Stimulated activated CD4-positive, alpha-beta T cell treated with anti-CD3 and anti-CD28 coated beads, TNF-alpha, amount 100 ng/mL, for 24 hours (primary cell): Measurements from ENCODE around the gene CGB5.
A peak's percentile ranks its signal among the peaks of the same experiment; 100 is the strongest.
"Not testable (repeated sequence)": the region's sequence is repeated elsewhere in the genome, so short reads cannot be mapped to it uniquely, and the experiment has no call there.

Source experiments
- DNase-seq, 3 experiments: peaks; one replicate each; pipeline ENCODE4 v3.0.0-alpha.2; 2020; ENCODE audit warnings: low read depth in 3 of 3

The CGB5 gene

GRCh38 chr19:49020931-49021895 is 22.4 kb upstream of the CGB5 start:
- DNase-seq = no peak

GRCh38 chr19:49022116-49022515 is 21.5 kb upstream of the CGB5 start:
- DNase-seq = no peak

DNA sequence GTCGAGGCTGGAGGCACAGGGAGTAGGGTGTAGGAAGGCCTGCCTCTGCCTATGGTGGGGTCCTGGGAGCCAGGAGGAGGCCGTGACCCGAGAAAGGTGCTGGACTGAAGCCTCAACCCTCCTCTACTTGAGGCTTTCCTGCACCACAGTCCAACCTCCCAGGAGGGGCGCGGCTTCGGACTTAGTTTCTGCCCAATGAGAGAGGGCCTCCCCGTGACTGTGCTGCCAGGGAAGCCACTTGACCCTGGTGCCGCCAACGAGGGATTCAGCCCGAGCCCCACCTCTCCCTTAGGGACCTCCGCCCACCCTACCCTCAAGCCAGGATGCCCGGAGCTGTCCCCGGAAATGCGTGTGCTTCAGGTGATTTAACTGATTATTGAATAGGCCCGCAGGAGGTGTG is 19.4 kb upstream of the CGB5 start, which contains the start of gene CGB3:
Gene CGB3, minus strand, starts transcription at position 101 of the 400 bp plus-strand sequence. CDS start 362 bp downstream, outside the sequence.
- not testable (repeated sequence) for DNase-seq

DNA sequence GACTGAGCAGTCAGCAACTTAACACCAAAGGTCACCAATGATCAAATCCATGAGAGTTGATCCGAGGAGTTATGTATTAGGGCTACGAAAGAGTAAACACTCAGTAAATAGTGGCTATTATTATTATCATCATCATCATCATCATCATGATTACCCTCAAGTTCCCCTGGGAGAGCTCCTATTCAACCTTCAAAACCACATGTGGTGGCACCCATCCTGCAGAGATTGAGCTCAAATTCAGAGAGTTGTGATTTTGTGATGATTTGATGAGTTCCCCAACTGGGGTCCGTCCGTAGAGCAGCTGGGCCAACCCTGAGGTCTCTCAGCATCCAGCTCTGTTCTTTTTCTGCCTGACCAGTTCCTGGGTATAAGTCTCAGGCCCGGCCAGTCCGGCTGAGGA is 18.6 kb upstream of the CGB5 start:
- DNase-seq = not testable (repeated sequence)

DNA sequence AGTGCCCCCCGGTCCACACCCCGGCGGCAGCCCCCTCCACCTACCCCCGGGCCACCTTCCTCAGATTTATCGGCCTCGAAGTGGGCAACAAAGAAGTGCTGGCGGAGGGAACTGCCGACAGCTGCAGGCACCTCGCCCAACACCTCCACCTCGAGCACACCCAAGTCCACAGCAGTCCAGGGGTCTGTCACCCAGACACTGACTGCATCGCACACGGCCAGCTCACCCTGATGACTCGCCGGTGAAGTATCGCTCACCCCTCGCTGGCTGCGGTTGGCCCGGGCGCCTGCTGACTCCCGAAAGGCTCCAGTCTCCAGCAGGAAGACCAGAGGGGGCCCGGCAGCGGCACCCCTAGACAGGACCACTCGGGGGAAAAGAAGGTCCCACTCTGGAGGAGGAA is 18.0 kb upstream of the CGB5 start:
- DNase-seq = not testable (repeated sequence)

DNA sequence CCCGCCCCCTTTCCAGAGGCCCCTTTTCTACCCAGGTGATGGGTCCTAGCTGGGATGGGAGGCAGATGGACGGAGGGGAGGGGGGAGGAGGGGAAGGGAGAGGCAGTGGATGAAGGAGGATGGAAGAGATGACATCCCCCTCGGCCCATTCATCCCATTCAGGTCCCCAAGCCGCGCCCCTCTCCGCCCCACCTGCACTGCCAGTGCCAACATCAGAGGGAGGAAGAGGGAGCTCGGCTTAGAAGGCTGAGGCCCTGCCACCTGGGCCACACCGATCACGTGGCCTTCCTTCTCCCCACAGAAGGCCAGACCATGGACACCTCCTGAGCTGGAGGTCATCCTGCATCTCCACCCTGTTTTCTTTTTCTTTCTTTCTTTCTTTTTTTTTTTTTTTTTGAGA is 15.0 kb upstream of the CGB5 start:
- not testable (repeated sequence) for DNase-seq

DNA sequence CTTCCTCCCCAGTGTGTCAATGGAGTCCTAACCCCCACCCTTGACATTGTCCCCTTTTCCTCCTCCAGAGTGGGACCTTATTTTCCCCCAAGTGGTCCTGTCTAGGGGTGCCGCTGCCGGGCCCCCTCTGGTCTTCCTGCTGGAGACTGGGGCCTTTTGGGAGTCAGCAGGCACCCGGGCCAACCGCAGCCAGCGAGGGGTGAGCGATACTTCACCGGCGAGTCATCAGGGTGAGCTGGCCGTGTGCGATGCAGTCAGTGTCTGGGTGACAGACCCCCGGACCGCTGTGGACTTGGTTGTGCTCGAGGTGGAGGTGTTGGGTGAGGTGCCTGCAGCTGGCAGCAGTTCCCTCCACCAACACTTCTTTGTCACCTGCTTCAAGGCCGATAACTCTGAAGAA is 13.9 kb upstream of the CGB5 start:
- not testable (repeated sequence) for DNase-seq

- DNase-seq = not testable (repeated sequence)
These were observed 13.3 kb upstream of the CGB5 start for GRCh38 chr19:49030323-49030722.

DNA sequence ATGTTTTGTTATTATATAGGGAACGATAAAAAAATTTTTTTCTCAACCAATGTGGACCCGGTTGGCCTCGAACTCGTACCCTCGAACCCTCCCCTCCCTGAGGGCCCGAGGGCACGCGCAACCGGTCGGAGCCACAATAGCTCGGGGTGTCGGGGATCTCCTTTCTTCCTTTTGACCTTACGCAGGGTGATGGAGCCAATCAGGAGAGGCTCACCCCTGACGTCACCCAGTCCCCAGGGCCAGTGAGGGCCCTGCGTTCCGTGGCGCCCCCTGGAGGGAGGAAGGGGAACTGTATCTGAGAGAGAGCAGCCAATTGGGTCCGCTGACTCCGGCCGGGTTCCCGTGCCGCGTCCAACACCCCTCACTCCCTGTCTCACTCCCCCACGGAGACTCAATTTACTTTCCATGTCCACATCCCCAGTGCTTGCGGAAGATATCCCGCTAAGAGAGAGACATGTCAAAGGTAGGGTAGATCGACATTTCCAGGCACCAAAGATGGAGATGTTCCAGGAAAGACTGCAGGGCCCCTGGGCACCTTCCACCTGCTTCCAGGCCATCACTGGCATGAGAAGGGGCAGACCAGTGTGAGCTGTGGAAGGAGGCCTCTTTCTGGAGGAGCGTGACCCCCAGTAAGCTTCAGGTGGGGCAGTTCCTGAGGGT is 11.9 kb upstream of the CGB5 start, which contains the start of gene CGB2:
Gene CGB2, plus strand, starts transcription at position 249 of the 660 bp plus-strand sequence. Its CDS starts 206 bp downstream, at position 455.
- peak in 2 of 3 experiments; percentile 27 to 77 for DNase-seq

DNA sequence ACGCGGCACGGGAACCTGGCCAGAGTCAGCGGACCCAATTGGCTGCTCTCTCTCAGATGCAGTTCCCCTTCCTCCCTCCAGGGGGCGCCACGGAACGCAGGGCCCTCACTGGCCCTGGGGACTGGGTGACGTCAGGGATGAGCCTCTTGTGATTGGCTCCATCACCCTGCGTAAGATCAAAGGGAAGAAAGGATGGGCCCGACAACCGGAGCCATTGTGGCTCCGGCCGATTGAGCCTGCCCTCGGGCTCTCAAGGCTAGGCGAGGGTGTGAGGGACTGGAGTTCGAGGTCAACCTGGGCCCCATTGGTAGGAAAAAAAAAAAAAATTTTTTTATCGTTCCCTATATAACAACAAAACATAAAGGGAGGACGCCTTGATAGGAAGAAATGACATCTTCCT is 6.8 kb upstream of the CGB5 start, which contains the start of gene CGB1:
Gene CGB1, minus strand, starts transcription at position 81 of the 400 bp plus-strand sequence. CDS start 184 bp downstream, outside the sequence.
- DNase-seq = peak in 1 of 3 experiments; percentile 53

DNA sequence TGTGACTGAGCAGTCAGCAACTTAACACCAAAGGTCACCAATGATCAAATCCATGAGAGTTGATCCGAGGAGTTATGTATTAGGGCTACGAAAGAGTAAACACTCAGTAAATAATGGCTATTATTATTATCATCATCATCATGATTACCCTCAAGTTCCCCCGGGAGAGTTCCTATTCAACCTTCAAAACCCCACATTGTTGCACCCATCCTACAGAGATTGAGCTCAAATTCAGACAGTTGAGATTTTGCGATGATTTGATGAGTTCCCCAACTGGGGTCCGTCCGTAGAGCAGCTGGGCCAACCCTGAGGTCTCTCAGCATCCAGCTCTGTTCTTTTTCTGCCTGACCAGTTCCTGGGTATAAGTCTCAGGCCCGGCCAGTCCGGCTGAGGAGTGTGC is 5.5 kb upstream of the CGB5 start:
- not testable (repeated sequence) for DNase-seq

GRCh38 chr19:49038557-49039276 is 4.9 kb upstream of the CGB5 start:
- not testable (repeated sequence) for DNase-seq

GRCh38 chr19:49039736-49040135 is 3.9 kb upstream of the CGB5 start:
- DNase-seq = not testable (repeated sequence)

- DNase-seq = no peak
These were observed 1.5 kb upstream of the CGB5 start for GRCh38 chr19:49042177-49042576.

GRCh38 chr19:49042666-49043065 is 982 bp upstream of the CGB5 start:
- not testable (repeated sequence) for DNase-seq

DNA sequence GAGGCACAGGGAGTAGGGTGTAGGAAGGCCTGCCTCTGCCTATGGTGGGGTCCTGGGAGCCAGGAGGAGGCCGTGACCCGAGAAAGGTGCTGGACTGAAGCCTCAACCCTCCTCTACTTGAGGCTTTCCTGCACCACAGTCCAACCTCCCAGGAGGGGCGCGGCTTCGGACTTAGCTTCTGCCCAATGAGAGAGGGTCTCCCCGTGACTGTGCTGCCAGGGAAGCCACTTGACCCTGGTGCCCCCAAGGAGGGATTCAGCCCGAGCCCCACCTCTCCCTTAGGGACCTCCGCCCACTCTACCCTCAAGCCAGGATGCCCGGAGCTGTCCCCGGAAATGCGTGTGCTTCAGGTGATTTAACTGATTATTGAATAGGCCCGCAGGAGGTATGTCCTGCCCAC is 5.4 kb downstream of the CGB5 start, which contains the start of gene CGB8:
Gene CGB8, minus strand, starts transcription at position 101 of the 400 bp plus-strand sequence. CDS start 372 bp downstream, outside the sequence.
- not testable (repeated sequence) for DNase-seq

GRCh38 chr19:49049834-49050233 is 6.2 kb downstream of the CGB5 start:
- not testable (repeated sequence) for DNase-seq

GRCh38 chr19:49050376-49051033 is 6.9 kb downstream of the CGB5 start:
- not testable (repeated sequence) for DNase-seq

- DNase-seq = peak; percentile 28 to 49 (median 35)
These were observed 12.7 kb downstream of the CGB5 start for GRCh38 chr19:49056101-49056901.
